ENCODE data around the gene TTN. TPM values are rescaled to one million over a fixed set of nuclear protein-coding genes. Genes with fewer than 3 reads are reported as not detected.

Gene TTN
- total RNA-seq (2022; extraction: Qiagen RNA extraction), result under 0.01 TPM in 4 of 5 replicates, not detected in the other

GRCh38 chr2:178807227-178808008 lies at the start of gene TTN:
Gene TTN (minus strand): TSS chr2:178807423. CDS start chr2:178804642, 2,781 bp downstream.

GRCh38 chr2:178480227-178481181 lies 326.7 kb downstream of the TTN start, which contains the start of gene PLEKHA3:
Gene PLEKHA3 (plus strand): TSS chr2:178480457. CDS start chr2:178480870, 413 bp downstream.

GRCh38 chr2:178478439-178479274 lies 328.6 kb downstream of the TTN start, which contains the start of gene FKBP7:
Gene FKBP7 (minus strand): TSS chr2:178478600. CDS start chr2:178478499, 101 bp downstream.

Other genes with a start within 250 kb of the TTN start
- not detected in 5 replicates for gene CCDC141, start 242.7 kb upstream of the TTN start, total RNA-seq (2022; extraction: Qiagen RNA extraction)

Data from A549 treated with Mapracorat at 1 μM for 4 hours (cell line).